Measurements from ENCODE around the gene CACNA1C.

The CACNA1C gene

DNA sequence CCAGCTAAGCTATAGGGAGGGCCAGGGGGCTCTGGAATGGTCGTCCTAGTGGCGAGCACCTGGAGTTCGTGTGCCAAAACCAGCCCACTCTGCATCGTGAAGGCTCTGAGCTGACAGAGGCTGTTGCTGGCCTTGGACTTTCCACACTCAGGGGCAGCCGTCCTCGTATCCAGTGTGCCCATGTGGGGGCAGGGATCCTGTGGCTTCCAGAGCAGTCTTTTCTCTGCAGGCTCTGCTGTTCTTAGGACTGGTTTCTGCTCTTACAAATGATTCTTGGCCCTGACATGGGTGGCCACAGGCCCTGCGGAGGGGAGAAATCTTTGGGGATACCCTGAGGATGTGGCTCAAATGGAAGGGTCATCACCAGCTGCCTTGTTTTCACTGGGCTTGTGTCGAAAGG, 564.6 kb downstream of the CACNA1C start:
- Histone ChIP-seq H3K27ac (ENCODE audit: low read depth, low read length) (no peak overlapping the region), H3K9me3 (ENCODE audit: control insufficient read depth, insufficient read depth, low read length) (no peaks in the 10 kb centered on the region), H3K4me2 (ENCODE audit: low read length) (no peak overlapping the region), H3K4me1 (ENCODE audit: control insufficient read depth, low read length) (no peaks in the 10 kb centered on the region), H3K9me2 (replicated peaks; ENCODE audit: control insufficient read depth, low read length) (no peaks in the 10 kb centered on the region), H3K36me3 (ENCODE audit: control insufficient read depth, low read length) (no peaks in the 10 kb centered on the region), H3K4me3 (ENCODE audit: low read length) (no peak overlapping the region), H3K27me3 (ENCODE audit: control insufficient read depth, low read length) (peaks cover 38% of the 10 kb centered on the region), H3F3A (ENCODE audit: control insufficient read depth, insufficient read depth) (no peaks in the 10 kb centered on the region), H3K79me2 (ENCODE audit: control insufficient read depth, low read length) (no peaks in the 10 kb centered on the region), H4K20me1 (ENCODE audit: control insufficient read depth, insufficient read depth, low read depth, low read length) (no peaks in the 10 kb centered on the region)
- TF ChIP-seq, protein P1, sequence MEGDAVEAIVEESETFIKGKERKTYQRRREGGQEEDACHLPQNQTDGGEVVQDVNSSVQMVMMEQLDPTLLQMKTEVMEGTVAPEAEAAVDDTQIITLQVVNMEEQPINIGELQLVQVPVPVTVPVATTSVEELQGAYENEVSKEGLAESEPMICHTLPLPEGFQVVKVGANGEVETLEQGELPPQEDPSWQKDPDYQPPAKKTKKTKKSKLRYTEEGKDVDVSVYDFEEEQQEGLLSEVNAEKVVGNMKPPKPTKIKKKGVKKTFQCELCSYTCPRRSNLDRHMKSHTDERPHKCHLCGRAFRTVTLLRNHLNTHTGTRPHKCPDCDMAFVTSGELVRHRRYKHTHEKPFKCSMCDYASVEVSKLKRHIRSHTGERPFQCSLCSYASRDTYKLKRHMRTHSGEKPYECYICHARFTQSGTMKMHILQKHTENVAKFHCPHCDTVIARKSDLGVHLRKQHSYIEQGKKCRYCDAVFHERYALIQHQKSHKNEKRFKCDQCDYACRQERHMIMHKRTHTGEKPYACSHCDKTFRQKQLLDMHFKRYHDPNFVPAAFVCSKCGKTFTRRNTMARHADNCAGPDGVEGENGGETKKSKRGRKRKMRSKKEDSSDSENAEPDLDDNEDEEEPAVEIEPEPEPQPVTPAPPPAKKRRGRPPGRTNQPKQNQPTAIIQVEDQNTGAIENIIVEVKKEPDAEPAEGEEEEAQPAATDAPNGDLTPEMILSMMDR (IDR thresholded peaks at IDR 0.05; ENCODE audit: low read depth, low read length, poor library complexity, severe bottlenecking), result no peak
- TF ChIP-seq EZH2phosphoT487 (IDR thresholded peaks at IDR 0.05; ENCODE audit: borderline replicate concordance, low read length), result no peak

DNA sequence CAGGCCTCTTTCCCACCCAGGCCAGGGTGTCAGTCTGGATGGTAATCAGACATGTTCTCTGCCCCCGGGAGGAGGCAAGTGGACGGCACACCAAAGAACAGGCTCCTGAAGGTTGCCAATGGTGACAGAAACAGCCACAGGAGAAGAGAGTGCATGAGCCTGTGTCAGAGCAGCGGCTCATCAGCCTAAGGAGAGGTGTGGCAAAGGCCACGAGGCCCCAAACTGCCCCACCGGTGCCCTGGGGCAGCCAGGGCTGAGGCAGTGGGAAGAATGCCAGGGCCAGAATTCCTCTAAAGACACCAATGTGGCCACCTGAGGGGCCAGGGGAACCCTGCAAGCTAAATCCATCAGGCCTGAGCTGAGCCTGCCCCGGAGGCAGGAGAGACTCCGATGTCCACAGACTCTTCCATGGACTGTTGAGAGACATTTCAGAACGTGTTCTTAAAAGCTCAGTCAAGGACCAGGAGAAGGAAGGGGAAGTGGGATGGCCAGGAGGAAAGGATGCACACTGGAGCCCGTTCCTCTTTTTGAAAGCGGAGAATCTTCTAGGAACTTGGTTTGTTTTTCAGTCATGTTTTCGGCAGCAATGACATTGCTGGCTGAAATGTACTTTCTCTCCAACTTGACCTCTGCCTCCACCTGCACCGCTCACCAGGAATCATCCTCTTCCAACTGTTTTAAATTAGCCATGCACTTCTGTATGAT, 565.7 kb downstream of the CACNA1C start:
- Histone ChIP-seq H3K27ac (ENCODE audit: low read depth, low read length) (no peak overlapping the region), H3K4me2 (ENCODE audit: low read length) (no peak overlapping the region)
- TF ChIP-seq EZH2phosphoT487 (IDR thresholded peaks at IDR 0.05; ENCODE audit: borderline replicate concordance, low read length), result no peak
- TF ChIP-seq, protein P1 (IDR thresholded peaks at IDR 0.05; ENCODE audit: low read depth, low read length, poor library complexity, severe bottlenecking), result no peak

DNA sequence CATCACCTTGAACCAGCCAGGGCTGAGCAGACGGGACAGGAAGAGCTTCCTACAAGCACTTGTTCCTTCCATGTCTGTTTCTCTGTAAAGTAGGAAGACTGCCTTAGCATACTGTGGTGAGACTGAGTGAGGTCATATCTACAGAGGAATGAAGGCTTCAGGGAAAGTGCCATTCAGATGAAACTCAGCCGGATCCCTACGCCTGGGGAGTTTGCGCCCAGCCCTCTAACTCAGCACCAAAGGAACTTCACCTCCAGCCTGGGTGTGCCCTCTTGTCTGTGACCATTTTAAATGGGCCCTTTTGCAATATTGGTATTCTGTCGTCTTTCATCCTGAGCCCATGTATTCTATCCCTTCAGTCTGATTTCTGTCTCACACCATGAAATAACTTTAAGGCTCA, 566.3 kb downstream of the CACNA1C start:
- H3K27ac ChIP-seq (ENCODE audit: low read depth, low read length), result no peak overlapping the region
- H3K9me2 ChIP-seq (replicated peaks; ENCODE audit: control insufficient read depth, low read length), result no peaks in the 10 kb centered on the region
- no peaks in the 10 kb centered on the region for H4K20me1 ChIP-seq (ENCODE audit: control insufficient read depth, insufficient read depth, low read depth, low read length)
- H3K79me2 ChIP-seq (ENCODE audit: control insufficient read depth, low read length), result no peaks in the 10 kb centered on the region
- H3F3A ChIP-seq (ENCODE audit: control insufficient read depth, insufficient read depth), result no peaks in the 10 kb centered on the region
- H3K4me3 ChIP-seq (ENCODE audit: low read length), result no peak overlapping the region
- no peaks in the 10 kb centered on the region for H3K36me3 ChIP-seq (ENCODE audit: control insufficient read depth, low read length)
- no peaks in the 10 kb centered on the region for H3K4me1 ChIP-seq (ENCODE audit: control insufficient read depth, low read length)
- peaks cover 22% of the 10 kb centered on the region for H3K27me3 ChIP-seq (ENCODE audit: control insufficient read depth, low read length)
- no peak for TF ChIP-seq EZH2phosphoT487 (IDR thresholded peaks at IDR 0.05; ENCODE audit: borderline replicate concordance, low read length)
- TF ChIP-seq, protein P1 (IDR thresholded peaks at IDR 0.05; ENCODE audit: low read depth, low read length, poor library complexity, severe bottlenecking), result no peak
- H3K4me2 ChIP-seq (ENCODE audit: low read length), result no peak overlapping the region
- H3K9me3 ChIP-seq (ENCODE audit: control insufficient read depth, insufficient read depth, low read length), result no peaks in the 10 kb centered on the region

More for the DNA sequence above, 565.7 kb downstream of the CACNA1C start:
- Histone ChIP-seq H3K36me3 (ENCODE audit: control insufficient read depth, low read length) (no peaks in the 10 kb centered on the region), H4K20me1 (ENCODE audit: control insufficient read depth, insufficient read depth, low read depth, low read length) (no peaks in the 10 kb centered on the region), H3K4me1 (ENCODE audit: control insufficient read depth, low read length) (no peaks in the 10 kb centered on the region), H3K27me3 (ENCODE audit: control insufficient read depth, low read length) (peaks cover 29% of the 10 kb centered on the region), H3K79me2 (ENCODE audit: control insufficient read depth, low read length) (no peaks in the 10 kb centered on the region), H3K9me2 (replicated peaks; ENCODE audit: control insufficient read depth, low read length) (no peaks in the 10 kb centered on the region), H3K4me3 (ENCODE audit: low read length) (no peak overlapping the region), H3K9me3 (ENCODE audit: control insufficient read depth, insufficient read depth, low read length) (no peaks in the 10 kb centered on the region), H3F3A (ENCODE audit: control insufficient read depth, insufficient read depth) (no peaks in the 10 kb centered on the region)

Measured in DOHH2 (cell line).